GM12874 (cell line): ENCODE data around the gene UBE2G1.

Experiments used
- CTCF ChIP-seq: IDR thresholded peaks from 2 replicates; pipeline ENCODE4 v1.5.1; 2011; ENCODE audit warnings: low read depth, mild to moderate bottlenecking, control low read depth, low read length, moderate library complexity; ENCODE audit not compliant: insufficient read depth

Gene UBE2G1

GRCh38 chr17:4314618-4315017 is 51.9 kb downstream of the UBE2G1 start:
- no peak for TF ChIP-seq CTCF

GRCh38 chr17:4314179-4314578 is 52.3 kb downstream of the UBE2G1 start:
- TF ChIP-seq CTCF = no peak

GRCh38 chr17:4313221-4314114 is 53.0 kb downstream of the UBE2G1 start:
- TF ChIP-seq CTCF = no peak

- no peak for TF ChIP-seq CTCF
Observed at GRCh38 chr17:4310354-4311060, 56.0 kb downstream of the UBE2G1 start.

GRCh38 chr17:4309897-4310296 is 56.6 kb downstream of the UBE2G1 start:
- no peak for TF ChIP-seq CTCF

GRCh38 chr17:4307179-4307930 is 59.1 kb downstream of the UBE2G1 start:
- TF ChIP-seq CTCF = no peak

- TF ChIP-seq CTCF = no peak
Observed at GRCh38 chr17:4305224-4305623, 61.3 kb downstream of the UBE2G1 start.
